Astrocyte of the cerebellum (primary cell): ENCODE results near the gene INPP4B.

Source experiments
- DNase-seq: peaks from one replicate; pipeline ENCODE4 v3.0.0-alpha.2; 2011; ENCODE audit warnings: low read depth
- H3K4me3 ChIP-seq: 2 replicates; pipeline ENCODE4 v1.5.1; 2011; ENCODE audit warnings: mild to moderate bottlenecking, low read depth, low read length, moderate library complexity
- in situ Hi-C: cut with HindIII; loops from 2 replicates; pipeline ENCODE4 v1.10.0; 2017; ENCODE audit warnings: low sequenced_read_pairs
- TF ChIP-seq, protein P1 (sequence below): IDR thresholded peaks from 2 replicates; pipeline ENCODE4 v1.5.1; 2012; ENCODE audit warnings: low read length, low read depth, moderate library complexity, mild to moderate bottlenecking; ENCODE audit errors: missing control alignments

The INPP4B gene

DNA sequence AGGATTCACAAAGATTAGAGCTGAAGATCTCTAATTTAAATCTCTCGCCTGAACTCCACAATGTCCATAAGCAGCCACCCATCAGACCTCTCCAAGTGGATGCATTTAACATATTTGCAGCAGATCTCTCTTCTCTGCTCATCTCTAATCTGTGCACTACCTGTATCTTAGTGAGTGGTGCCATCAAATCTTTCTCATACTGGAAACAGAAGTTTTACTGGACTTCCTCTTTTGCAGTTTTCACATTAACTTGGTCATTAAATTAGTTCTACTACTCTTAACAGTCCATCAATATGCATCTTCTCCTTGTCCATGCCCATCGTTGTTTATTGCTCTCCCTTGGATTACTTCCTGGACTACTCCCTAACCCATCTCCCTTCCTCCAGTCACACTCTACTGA lies 721.2 kb downstream of the INPP4B start:
- in situ Hi-C loops = loop anchor here (25.0 kb wide), 1 partner anchor 712 kb away; the partner anchor contains the start of gene INPP4B
- H3K4me3 ChIP-seq = no peak overlapping the region
- TF ChIP-seq, protein P1, sequence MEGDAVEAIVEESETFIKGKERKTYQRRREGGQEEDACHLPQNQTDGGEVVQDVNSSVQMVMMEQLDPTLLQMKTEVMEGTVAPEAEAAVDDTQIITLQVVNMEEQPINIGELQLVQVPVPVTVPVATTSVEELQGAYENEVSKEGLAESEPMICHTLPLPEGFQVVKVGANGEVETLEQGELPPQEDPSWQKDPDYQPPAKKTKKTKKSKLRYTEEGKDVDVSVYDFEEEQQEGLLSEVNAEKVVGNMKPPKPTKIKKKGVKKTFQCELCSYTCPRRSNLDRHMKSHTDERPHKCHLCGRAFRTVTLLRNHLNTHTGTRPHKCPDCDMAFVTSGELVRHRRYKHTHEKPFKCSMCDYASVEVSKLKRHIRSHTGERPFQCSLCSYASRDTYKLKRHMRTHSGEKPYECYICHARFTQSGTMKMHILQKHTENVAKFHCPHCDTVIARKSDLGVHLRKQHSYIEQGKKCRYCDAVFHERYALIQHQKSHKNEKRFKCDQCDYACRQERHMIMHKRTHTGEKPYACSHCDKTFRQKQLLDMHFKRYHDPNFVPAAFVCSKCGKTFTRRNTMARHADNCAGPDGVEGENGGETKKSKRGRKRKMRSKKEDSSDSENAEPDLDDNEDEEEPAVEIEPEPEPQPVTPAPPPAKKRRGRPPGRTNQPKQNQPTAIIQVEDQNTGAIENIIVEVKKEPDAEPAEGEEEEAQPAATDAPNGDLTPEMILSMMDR = no peak
- no peak for DNase-seq

DNA sequence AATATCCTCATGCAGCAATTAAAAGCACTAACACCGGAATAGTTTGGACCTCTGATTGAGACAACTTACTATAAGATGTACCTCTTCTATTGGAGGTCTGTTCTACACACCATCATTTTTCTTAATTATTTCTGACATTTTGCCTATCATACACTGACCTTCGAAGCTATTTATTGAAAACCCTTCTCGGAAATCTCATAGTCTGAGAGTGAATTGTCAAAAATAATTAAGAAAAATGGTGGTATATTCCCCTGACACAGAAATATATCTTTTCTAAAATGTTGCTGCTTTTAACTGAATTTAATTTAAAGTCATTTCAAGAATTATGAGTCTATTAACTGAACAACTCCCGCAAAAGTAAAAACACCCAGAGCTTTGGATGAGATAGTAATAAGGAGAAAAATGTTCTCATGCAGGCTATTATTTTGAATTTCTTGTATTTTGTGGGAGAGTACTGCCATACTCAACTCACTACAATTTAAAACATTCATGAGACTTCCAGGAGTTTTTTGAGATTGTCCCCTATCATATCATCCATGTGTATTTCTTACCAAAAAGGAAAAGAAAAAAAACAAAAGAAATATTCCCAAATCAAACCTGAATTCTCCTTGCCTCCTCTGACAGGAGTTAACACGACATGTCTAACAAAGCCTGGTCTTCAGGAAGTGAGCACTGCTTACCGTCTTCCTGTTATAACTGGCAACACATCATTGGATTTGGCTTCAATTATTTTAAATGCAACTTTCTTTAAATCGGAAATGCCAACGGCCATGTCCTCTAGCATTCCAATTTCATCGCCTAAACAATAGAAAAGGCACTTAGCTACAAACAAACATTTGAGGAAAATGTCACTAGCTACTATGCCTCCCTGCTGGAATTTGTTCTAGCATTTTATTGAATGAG lies 724.4 kb downstream of the INPP4B start:
- in situ Hi-C loops = no loop called here
- no peak for DNase-seq
- H3K4me3 ChIP-seq = no peak overlapping the region
- TF ChIP-seq, protein P1 = no peak

DNA sequence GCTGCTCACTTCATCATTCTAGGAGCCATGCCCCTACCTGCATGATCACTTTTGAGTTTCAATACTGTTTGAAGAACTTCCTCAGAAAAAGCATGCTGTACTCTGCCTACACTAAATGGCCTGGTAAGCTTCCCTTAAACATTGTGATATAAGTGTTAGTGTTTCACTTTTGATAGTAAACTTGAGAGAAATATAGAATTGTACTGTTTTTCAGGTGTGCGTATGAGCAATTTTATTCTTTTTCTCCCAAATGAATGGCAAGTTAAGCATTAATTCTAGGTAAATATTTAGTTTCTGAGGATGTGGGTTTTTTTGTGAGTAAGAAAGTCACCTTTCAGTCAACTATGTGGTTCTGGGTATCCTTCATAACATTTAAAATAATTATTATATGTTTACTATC lies 725.2 kb downstream of the INPP4B start:
- no peak for DNase-seq
- in situ Hi-C loops = no loop called here
- no peak overlapping the region for H3K4me3 ChIP-seq
- TF ChIP-seq, protein P1 = no peak

DNA sequence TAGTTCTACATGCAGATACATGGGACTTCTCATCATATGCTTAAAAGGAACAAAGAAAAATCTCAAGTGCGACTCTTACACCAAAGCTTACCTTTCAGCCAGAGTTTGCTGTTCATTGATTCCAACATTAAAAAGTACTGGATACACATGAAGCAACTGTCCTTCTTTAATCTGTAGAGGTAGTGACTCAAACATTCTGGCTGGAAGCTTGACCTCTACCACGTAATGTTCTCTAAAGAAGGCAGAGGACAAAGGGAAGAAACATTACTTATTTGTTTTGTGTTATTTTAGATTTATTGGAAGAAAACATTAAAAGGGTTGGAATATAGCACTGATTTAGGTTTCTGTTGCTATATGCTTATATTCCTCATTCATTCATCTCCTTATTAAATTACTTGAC lies 733.6 kb downstream of the INPP4B start:
- no peak overlapping the region for H3K4me3 ChIP-seq
- no peak for DNase-seq
- TF ChIP-seq, protein P1 = no peak
- in situ Hi-C loops = no loop called here

DNA sequence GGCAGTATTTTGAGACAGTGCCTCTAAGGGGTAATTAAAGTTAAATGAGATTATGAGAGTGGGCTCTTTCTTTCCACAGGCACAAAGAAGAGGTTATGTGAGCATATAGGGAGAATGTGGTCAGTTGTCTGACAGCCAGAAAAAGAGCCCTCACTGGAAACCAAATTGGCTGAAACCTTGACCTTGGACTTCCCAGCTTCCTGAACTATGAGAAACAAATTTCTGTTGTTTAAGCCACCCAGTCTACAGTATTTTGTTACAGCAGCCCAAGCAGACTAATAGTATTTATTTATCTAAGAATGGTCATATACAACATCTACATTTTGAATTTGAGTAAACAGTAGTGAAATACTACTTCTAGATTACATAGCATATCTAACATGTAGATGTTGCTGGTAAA lies 736.0 kb downstream of the INPP4B start:
- in situ Hi-C loops = no loop called here
- TF ChIP-seq, protein P1 = no peak
- no peak for DNase-seq
- no peak overlapping the region for H3K4me3 ChIP-seq

DNA sequence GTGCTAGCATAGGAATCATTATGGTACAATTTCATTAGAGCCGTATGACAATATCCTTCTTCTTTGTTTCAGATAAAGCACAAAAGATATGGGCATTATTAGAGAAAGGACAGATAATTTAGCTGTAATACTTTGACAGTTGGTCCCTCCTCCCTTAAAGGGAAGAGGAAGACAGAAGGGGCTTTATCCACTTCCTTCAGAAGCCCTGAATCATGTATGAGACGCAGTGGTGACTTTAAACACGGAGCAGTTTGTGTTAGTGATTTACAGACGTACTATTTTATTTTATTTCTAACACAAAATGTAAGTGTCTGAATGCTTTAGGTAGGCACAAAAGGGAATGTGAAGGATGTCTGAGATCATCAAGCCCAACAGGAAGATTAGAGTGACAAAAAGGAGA lies 742.1 kb downstream of the INPP4B start:
- TF ChIP-seq, protein P1 = no peak
- in situ Hi-C loops = no loop called here
- DNase-seq = no peak
- H3K4me3 ChIP-seq = no peak overlapping the region
